Hematopoietic multipotent progenitor cell treated with erythropoietin and hydrocortisone succinate and interleukin-3 and kit ligand, for 6 days (in vitro differentiated cells): Measurements from ENCODE around the gene EBPL.
A peak's percentile ranks its signal among the peaks of the same experiment; 100 is the strongest.
"Not testable (repeated sequence)": the region's sequence is repeated elsewhere in the genome, so short reads cannot be mapped to it uniquely, and the experiment has no call there.

Experiments
- DNase-seq: peaks from one replicate; pipeline ENCODE4 v3.0.0-alpha.2; 2015

Gene EBPL

GRCh38 chr13:49690995-49691784, at the start of gene EBPL:
TSS of gene EBPL (minus strand) at chr13:49691486. CDS start at chr13:49691424, 62 bp downstream.
- peak; percentile 94 for DNase-seq

- DNase-seq, result no peak
These were observed 49.6 kb upstream of the EBPL start for GRCh38 chr13:49740870-49741269.

GRCh38 chr13:49739498-49740187, 48.4 kb upstream of the EBPL start:
- no peak for DNase-seq

- DNase-seq, result no peak
These were observed 42.1 kb upstream of the EBPL start for GRCh38 chr13:49733181-49733951.

GRCh38 chr13:49731766-49732165, 40.5 kb upstream of the EBPL start:
- no peak for DNase-seq

- no peak for DNase-seq
These were observed 25.3 kb upstream of the EBPL start for GRCh38 chr13:49716615-49717014.

GRCh38 chr13:49714757-49715156, 23.5 kb upstream of the EBPL start:
- DNase-seq, result peak; percentile 35

- DNase-seq, result no peak
These were observed 20.1 kb upstream of the EBPL start for GRCh38 chr13:49711218-49711863.

- not testable (repeated sequence) for DNase-seq
These were observed 13.0 kb upstream of the EBPL start for GRCh38 chr13:49704264-49704663.

- DNase-seq, result no peak
These were observed 10.2 kb upstream of the EBPL start for GRCh38 chr13:49701491-49701890.

GRCh38 chr13:49697468-49697867, 6.2 kb upstream of the EBPL start:
- DNase-seq, result no peak

GRCh38 chr13:49694446-49694845, 3.2 kb upstream of the EBPL start:
- no peak for DNase-seq

GRCh38 chr13:49693877-49694276, 2.6 kb upstream of the EBPL start:
- no peak for DNase-seq

GRCh38 chr13:49693191-49693733, 2.0 kb upstream of the EBPL start:
- DNase-seq, result peak; percentile 54

GRCh38 chr13:49690133-49690994, 922 bp downstream of the EBPL start:
- peak; percentile 62 for DNase-seq

- DNase-seq, result no peak
These were observed 7.8 kb downstream of the EBPL start for GRCh38 chr13:49683489-49683888.

GRCh38 chr13:49681842-49682435, 9.3 kb downstream of the EBPL start:
- DNase-seq, result no peak

- DNase-seq, result peak; percentile 67
These were observed 12.0 kb downstream of the EBPL start for GRCh38 chr13:49679246-49679645.

- DNase-seq, result no peak
These were observed 12.9 kb downstream of the EBPL start for GRCh38 chr13:49678191-49678914.

GRCh38 chr13:49676581-49677298, 14.5 kb downstream of the EBPL start:
- DNase-seq, result no peak
